Measurements from ENCODE around the gene GMPS.
"Not testable (repeated sequence)": the region's sequence is repeated elsewhere in the genome, so short reads cannot be mapped to it uniquely, and the experiment has no call there.

Gene GMPS

GRCh38 chr3:155870133-155870944 lies at the start of gene GMPS:
Gene GMPS (plus strand): TSS chr3:155870650. CDS start chr3:155870871, 221 bp downstream.
- peak; percentile 86 for DNase-seq

DNA sequence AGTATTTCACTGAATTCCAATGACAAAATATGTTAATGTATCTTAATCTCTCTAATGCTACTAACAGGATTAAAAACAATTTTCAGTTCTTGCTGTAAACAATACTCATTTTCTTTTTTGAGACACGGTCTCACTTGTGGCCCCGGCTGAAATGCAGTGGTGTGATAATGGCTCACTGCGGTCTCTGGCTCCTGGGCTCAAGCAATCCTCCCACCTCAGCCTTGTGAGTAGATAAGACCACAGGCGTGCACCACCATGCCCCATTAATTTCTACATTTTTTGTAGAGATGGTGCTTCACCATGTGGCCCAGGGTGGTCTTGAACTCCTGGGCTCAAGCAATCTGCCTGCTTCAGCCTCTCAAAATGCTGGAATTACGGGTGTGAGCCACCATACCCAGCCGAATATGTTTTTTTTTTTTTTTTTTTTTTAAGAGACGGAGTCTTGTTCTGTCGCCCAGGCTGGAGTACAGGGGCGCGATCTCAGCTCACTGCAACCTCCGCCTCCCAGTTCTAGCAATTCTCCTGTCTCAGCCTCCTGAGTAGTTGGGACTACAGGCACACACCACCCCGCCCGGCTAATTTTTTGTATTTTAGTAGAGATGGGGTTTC lies 41.9 kb upstream of the GMPS start:
- DNase-seq: not testable (repeated sequence)

DNA sequence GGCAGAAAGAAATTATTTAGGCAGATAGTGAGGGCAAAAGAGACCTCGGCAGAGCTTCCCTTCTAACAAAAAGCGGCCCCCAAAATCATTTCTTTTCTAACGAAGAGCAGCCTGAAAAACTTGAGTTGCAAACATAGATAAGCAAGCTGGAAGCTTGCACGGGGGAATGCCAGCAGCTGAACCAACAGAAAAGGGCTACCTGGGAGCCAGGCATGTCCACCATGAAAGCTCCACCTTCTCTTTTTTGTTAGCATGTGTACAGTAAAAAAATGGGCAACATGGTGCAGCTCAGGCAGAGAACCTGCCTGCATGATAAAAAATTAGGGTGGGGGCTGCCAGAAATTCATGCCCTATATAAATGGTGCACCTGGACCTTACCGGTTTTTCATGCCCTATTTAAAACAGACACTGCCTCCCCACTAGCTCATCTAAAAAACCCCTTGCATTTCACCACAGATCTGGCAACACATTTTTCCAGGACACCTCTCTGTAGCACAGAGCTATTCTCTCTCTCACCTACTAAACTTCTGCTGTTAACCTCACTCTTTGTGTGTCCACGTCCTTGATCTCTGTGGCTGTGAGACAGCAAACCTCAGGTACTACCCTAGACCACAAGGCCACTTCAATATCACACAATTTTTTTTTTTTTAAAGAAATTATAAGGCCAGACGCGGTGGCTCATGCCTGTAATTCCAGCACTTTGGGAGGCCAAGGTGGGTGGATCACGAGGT lies 34.9 kb upstream of the GMPS start:
- DNase-seq: no peak

- DNase-seq: no peak
Measured at GRCh38 chr3:155843569-155843968, 26.9 kb upstream of the GMPS start.

GRCh38 chr3:155846119-155846518 lies 24.3 kb upstream of the GMPS start:
- DNase-seq: no peak

GRCh38 chr3:155847993-155848392 lies 22.5 kb upstream of the GMPS start:
- DNase-seq: no peak

DNA sequence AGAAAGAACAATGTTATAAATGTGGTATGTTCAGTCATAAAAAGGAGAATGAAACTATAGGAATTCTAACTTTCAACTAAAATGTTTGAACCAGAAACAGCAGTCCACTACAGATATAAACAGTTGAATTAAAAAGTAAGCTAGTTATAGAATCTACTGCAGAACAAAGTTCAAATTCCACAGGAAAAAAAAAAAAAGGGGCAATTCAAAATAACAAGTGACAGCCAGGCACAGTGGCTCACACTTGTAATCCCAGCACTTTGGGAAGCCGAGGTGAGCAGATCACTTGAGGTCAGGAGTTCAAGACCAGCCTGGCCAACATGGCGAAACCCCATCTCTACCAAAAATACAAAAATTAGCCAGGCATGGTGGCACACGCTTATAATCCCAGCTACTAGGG lies 21.0 kb upstream of the GMPS start:
- DNase-seq: not testable (repeated sequence)

DNA sequence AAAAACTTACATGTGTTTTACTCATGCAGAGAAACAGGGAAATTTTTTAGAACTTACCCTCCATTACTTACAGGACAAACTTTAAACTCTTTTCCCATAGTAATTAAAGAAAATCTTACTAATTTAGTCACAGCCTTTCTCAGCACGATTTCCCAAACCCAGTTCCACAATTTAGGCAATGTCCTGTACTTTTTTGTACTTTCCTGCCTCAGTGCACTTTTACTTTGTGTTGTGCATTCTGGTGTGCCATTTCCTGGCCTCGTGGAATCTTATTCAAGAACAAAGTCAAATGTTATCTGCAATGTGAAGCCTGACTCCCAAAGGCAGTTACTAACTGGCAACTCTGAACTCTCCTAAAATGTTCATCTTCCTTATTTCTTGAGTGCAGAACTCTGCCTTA lies 18.1 kb upstream of the GMPS start:
- no peak for DNase-seq

DNA sequence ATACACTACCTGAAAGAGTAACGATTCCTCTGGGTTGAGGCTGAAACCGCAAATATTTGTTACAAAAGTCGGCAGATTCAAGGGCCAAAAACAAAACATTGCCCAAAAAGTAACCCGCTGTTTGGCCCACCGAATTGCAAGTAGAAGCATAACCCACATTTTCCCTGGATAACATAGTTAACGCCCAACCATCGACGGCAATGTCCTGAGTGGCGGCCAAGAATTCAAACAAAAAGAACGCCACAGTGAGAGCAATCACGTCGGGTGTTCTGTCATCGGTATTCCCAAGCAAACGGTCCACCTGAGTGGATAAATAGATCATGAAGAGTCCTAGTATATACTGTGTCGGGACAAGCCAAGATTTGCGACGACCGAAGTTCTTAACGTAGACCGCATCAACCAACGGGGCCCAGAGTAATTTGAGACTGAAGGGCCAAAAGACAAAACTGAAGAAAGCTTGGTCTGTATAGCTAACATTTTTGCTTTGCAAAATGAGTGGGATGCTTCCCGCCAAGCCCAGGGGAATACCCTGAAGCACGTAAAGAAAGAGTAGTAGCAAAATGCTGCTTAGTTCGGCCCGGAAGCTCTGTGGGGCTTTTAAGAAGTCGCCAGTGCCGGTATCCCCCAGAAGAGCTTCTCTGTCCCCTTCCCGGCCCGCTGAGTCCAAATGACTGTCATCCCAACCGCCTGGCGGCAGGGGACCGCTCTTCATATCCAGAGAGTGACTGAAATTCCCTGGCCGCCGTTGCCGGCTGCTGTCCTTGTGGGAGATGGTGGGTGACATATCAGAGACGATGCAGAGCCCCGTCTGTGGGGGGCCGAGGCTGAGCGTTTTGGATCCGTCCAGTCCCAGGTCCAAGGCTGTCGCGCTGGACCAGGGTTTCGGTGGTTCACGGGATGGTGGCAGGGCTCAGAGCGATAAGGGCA lies 17.0 kb upstream of the GMPS start:
- DNase-seq: no peak

DNA sequence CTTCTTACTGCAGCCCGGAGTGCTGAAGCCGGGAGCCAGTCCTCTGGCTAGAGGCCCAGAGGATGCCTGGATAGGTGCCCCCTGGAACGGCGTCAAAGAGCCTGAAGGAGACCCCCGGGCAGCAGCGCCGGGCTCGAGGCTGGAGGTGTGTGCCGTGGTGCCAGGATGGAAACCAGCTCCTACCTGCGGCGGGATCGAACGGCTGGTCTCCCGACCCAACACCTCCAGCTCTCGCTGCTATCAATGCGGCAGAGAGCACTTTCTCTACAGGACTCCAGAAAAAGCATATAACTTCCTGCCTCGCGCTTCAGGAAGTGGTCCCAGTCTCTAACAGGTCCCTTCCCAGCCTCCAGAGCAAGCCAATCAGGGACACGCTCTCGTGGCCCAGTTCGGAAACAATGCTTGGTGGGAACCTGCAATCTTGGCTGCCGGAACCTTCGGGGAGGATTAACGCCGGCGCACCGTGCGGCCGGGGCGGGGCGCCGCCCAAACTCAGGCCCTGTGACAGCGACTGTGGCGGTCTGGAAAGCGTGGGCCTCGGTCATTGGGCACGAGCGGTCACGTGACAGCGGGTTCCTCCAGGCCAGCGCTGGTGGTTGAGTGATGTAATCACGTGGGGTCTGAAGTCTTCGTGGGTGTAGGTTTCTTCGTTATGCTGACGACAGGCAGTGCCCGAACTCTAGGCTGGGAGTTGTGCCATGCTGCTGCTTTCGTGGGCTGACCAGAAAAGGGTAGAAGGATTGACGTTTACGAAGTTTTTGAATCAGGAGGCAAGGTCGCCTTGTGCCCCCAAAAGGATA lies 16.1 kb upstream of the GMPS start, which contains the start of gene SLC33A1:
TSS of gene SLC33A1 (minus strand) at position 287 of the 800 bp plus-strand sequence. CDS start 430 bp downstream, outside the sequence.
- peak; percentile 98 for DNase-seq

DNA sequence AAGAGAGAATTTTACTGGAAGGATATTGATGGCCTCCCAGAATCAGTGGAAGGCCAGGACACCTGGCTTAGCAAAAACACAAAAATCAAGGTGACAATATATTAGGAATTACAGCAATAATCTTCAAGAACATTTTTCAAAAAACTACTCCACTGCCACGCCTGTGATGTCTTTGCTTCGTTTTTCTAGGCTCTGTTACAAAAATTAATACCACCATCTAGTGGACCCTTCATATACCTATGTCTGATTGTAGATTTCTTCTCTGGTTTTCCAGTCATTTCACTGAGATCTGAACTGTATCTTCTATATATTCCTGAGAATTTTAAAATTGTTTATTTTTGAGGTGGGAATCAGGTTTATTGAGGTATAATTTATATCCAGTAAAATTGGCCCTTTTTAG lies 10.6 kb upstream of the GMPS start:
- DNase-seq: no peak

DNA sequence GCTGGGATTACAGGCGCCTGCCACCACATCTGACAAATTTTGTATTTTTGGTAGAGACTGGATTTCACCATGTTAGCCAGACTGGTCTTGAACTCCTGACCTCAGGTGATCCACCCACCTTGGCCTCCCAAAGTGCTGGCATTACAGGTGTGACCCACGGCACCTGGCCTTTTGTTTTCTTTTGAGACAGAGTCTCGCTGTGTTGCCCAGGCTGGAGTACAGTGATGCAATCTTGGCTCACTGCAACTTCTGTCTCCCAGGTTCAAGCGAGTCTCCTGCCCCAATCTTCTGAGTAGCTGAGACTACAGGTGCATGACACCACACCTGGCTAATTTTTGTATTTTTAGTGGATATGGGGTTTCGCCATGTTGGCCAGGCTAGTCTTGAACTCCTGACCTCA lies 10.0 kb upstream of the GMPS start:
- not testable (repeated sequence) for DNase-seq

- DNase-seq: no peak
Measured at GRCh38 chr3:155861476-155862183, 8.8 kb upstream of the GMPS start.

DNA sequence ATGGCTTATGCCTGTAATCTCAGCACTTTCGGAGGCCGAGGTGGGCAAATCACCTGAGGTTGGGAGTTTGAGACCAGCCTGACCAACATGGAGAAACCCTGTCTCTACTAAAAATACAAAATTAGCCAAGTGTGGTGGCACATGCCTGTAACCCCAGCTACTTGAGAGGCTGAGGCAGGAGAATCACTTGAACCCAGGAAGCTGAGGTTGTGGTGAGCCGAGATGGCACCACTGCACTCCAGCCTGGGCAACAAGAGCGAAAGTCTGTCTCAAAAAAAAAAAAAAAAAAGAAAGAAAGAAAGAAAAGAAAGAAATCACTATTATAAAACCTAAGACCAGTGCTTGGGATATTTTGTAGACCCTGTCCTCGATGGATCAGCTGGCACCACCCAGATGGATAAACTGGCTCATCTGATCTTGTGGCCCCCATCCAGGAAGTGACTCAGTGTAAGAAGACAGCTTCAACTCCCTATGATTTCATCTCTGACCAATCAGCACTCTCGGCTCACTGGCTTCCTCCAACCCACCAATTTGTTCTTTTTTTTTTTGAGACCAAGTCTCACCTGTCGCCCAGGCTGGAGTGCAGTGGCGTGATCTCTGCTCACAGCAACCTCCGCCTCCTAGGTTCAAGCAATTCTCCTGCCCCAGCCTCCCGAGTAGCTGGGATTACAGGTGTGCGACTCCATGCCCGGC lies 8.0 kb upstream of the GMPS start:
- not testable (repeated sequence) for DNase-seq

DNA sequence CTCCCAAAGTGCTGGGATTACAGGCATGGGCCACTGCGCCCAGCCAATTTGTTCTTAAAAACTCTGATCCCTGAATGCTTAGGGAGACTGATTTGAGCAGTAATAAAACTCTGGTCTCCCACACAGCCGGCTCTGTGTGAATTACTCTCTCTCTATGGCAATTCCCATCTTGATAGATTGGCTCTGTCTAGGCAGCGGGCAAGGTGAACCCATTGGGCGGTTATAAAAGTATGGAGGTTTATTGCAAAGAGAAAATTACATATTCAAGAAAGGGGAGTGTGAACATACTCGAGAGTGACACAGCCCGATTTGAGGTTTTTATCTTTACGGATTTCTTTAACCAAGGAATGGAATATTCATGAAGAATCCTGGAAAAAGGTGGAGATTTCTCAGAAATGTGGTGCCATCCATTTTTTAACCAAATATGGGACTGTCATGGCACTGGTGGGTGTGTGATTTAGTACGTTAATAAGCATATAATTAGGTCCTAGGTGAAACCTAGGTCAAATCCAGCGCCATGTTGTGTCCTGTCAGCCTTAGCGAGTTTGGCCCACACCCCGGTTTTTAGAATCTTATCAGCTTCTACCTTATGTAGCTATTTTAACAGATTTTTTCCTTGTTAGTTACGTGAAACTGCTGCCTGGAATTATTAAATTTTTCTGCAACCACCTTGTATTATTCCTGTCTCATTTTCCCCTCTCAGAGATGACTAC lies 7.2 kb upstream of the GMPS start:
- DNase-seq: no peak

DNA sequence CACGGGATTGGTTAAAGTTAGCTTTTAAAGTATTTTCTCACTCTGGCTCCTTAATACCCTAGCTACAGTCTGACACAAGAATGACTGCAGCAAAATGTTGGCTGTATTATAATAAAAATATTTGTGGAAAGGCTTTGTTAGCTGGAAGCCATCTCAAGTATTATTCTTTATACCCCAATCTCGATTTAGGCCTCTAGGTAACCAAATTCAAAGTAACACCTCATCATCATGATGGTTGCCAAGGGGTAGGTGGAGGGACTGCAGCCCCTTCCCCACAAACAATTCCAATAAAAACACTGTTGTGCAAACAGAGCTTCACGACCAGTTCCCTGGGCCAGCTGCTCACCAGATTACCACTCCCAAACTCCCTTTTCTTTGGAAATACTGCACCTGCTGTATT lies 759 bp upstream of the GMPS start:
- DNase-seq: no peak

DNA sequence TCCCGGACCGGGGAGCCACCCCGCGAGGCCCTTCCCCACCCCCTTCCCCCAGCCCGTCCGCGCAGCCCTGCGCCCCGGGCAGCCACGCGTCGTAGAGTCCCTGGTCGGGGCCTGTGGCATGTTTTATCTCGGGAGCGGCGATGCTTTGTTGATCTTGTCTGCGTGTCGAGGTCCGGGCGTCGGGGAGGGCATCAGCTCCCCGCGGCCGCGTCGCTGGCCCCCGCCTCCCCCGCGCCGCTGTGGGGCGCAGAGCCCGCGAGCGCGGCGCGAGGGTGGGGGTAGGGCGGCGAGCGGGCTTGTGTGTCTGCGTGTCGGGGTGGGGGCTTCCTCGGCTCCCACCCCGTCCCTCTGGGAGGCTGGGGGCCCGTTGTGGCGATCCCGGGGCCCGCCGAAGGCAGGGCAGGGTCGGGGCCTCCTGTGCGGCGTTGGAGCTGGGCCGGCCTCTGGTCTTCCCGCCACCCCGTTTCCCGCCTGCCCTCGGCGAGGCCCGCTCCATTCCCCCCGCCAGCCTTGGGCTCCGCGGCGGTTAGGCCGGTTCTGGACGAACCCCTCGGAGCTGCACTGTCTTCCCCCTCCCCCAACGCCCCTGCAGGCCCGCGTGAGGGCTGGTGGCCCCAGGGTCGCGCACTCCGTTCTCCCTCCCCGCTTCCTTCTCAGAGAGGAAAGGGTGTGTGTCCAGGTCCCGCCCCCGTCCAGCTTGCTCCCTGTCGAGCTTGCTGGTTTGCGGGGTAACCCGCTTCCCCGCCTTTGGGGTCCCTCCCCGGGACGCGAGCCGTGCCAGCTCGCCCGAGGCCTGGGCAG lies 695 bp downstream of the GMPS start:
- no peak for DNase-seq

DNA sequence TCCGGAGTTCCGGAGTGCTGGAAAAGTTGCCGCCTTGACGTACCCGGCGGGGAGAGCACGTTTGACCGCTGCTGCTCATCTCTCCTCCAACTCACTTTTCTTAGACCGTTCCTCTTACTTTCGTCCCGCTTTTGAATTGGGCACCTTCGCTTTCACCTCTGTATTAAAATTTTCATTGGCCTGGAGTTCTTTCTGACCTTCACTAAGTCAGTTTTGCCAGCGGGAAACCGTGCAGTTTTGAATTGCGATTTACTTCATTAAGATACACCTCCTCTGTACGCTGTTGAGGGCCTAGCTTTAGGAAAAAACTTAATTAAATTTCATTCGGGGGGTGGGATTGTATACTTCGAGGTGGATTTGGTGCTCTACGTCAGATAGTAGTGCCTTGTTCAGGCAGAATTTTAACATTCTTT lies 1.3 kb downstream of the GMPS start:
- DNase-seq: no peak

All from amniotic stem cell (primary cell).